ENCODE results near the gene SLC9C2.
"Not testable (repeated sequence)": the region's sequence is repeated elsewhere in the genome, so short reads cannot be mapped to it uniquely, and the experiment has no call there.

Gene SLC9C2

GRCh38 chr1:173527151-173527826 lies 75.6 kb downstream of the SLC9C2 start:
- DNase-seq: no peak

- no peak for DNase-seq
Observed at GRCh38 chr1:173525926-173526325, 76.9 kb downstream of the SLC9C2 start.

- no peak for DNase-seq
Observed at GRCh38 chr1:173523329-173523728, 79.5 kb downstream of the SLC9C2 start.

- DNase-seq: no peak
Observed at GRCh38 chr1:173520799-173521198, 82.1 kb downstream of the SLC9C2 start.

GRCh38 chr1:173514503-173514902 lies 88.4 kb downstream of the SLC9C2 start:
- DNase-seq: not testable (repeated sequence)

- DNase-seq: no peak
Observed at GRCh38 chr1:173509797-173510196, 93.1 kb downstream of the SLC9C2 start.

GRCh38 chr1:173508541-173508940 lies 94.3 kb downstream of the SLC9C2 start:
- DNase-seq: no peak

GRCh38 chr1:173507847-173508209 lies 95.0 kb downstream of the SLC9C2 start:
- DNase-seq: no peak

GRCh38 chr1:173507205-173507846 lies 95.5 kb downstream of the SLC9C2 start:
- DNase-seq: peak; percentile 23

GRCh38 chr1:173506437-173506836 lies 96.4 kb downstream of the SLC9C2 start:
- DNase-seq: no peak

GRCh38 chr1:173505391-173505790 lies 97.5 kb downstream of the SLC9C2 start:
- DNase-seq: no peak

GRCh38 chr1:173504268-173504667 lies 98.6 kb downstream of the SLC9C2 start:
- no peak for DNase-seq

- no peak for DNase-seq
Observed at GRCh38 chr1:173503391-173503790, 99.5 kb downstream of the SLC9C2 start.

- no peak for DNase-seq
Observed at GRCh38 chr1:173502104-173502503, 100.8 kb downstream of the SLC9C2 start.

- no peak for DNase-seq
Observed at GRCh38 chr1:173499729-173500128, 103.1 kb downstream of the SLC9C2 start.

GRCh38 chr1:173496757-173497320 lies 106.0 kb downstream of the SLC9C2 start:
- no peak for DNase-seq

GRCh38 chr1:173495609-173496267 lies 107.1 kb downstream of the SLC9C2 start:
- no peak for DNase-seq

GRCh38 chr1:173493125-173493524 lies 109.7 kb downstream of the SLC9C2 start:
- not testable (repeated sequence) for DNase-seq

- DNase-seq: no peak
Observed at GRCh38 chr1:173491508-173491907, 111.4 kb downstream of the SLC9C2 start.

GRCh38 chr1:173489929-173490328 lies 112.9 kb downstream of the SLC9C2 start:
- no peak for DNase-seq

- DNase-seq: no peak
Observed at GRCh38 chr1:173489149-173489600, 113.7 kb downstream of the SLC9C2 start.

- no peak for DNase-seq
Observed at GRCh38 chr1:173488001-173488400, 114.9 kb downstream of the SLC9C2 start.

GRCh38 chr1:173485401-173485800 lies 117.5 kb downstream of the SLC9C2 start:
- DNase-seq: no peak

- DNase-seq: no peak
Observed at GRCh38 chr1:173484276-173484675, 118.6 kb downstream of the SLC9C2 start.
